Measurements from ENCODE around the gene TMEM164. TPM values are rescaled to one million over a fixed set of nuclear protein-coding genes. Genes with fewer than 3 reads are reported as not detected.

Gene TMEM164
- total and polyA plus RNA-seq, 2 experiments from 2014 or later, result 3.4 to 17.2 TPM

- H2AFZ ChIP-seq, result no peak overlapping the region
- no peaks in the 10 kb centered on the region for H3K36me3 ChIP-seq (ENCODE audit: insufficient read depth)
- no peaks in the 10 kb centered on the region for H3F3A ChIP-seq (replicated peaks; ENCODE audit: low read depth)
- TF ChIP-seq REST (IDR thresholded peaks at IDR 0.05; ENCODE audit: unreplicated experiment), result no peak
- TF ChIP-seq NANOG (IDR thresholded peaks at IDR 0.05; ENCODE audit: borderline replicate concordance), result no peak
- TF ChIP-seq EZH2phosphoT487 (IDR thresholded peaks at IDR 0.05; ENCODE audit: unreplicated experiment), result no peak
- no peak for TF ChIP-seq STAT1 (IDR thresholded peaks at IDR 0.05; ENCODE audit: unreplicated experiment)
- no peak for TF ChIP-seq EZH2 (IDR thresholded peaks at IDR 0.05; ENCODE audit: low read depth, unreplicated experiment)
- no peak for TF ChIP-seq ETS1 (IDR thresholded peaks at IDR 0.05)
- no peak for TF ChIP-seq JUNB (IDR thresholded peaks at IDR 0.05; ENCODE audit: unreplicated experiment)
- no peak for TF ChIP-seq POLR2AphosphoS5 (IDR thresholded peaks at IDR 0.05; ENCODE audit: low read depth)
- TF ChIP-seq CTCF (conservative IDR thresholded peaks at IDR 0.05; ENCODE audit: low read depth in 2 of 2), result no peak
- TF ChIP-seq CREB1 (CRISPR knock-in tag; IDR thresholded peaks at IDR 0.05; ENCODE audit: low read depth), result no peak
- no peak for TF ChIP-seq ZNF462 (CRISPR knock-in tag; IDR thresholded peaks at IDR 0.05)
- no peak for TF ChIP-seq ZNF114 (CRISPR knock-in tag; IDR thresholded peaks at IDR 0.05)
- TF ChIP-seq ZNF331 (CRISPR knock-in tag; IDR thresholded peaks at IDR 0.05; ENCODE audit: low read depth), result no peak
- no peaks in the 10 kb centered on the region; the same call in 1 of the 3 replicates for H3K36me3 Mint-ChIP-seq (ENCODE audit: low read depth)
- H3K4me1 Mint-ChIP-seq, result peaks cover 32% of the 10 kb centered on the region
- H3K4me3 Mint-ChIP-seq, result no peak overlapping the region
- H3K9me3 Mint-ChIP-seq, result no peaks in the 10 kb centered on the region
- H3K4me3 ChIP-seq, result no peak overlapping the region
- no peaks in the 10 kb centered on the region; the same call in 1 of the 2 replicates for H4K20me1 ChIP-seq (replicated peaks; ENCODE audit: insufficient read depth)
- no peaks in the 10 kb centered on the region; the same call in 1 of the 2 replicates for H3K79me2 ChIP-seq (replicated peaks; ENCODE audit: insufficient read depth)
- H3K4me1 ChIP-seq (ENCODE audit: insufficient read depth), result peaks cover 3% of the 10 kb centered on the region
- no peak overlapping the region for H3K27ac ChIP-seq (ENCODE audit: low read depth)
- ATAC-seq (no peak), DNase-seq (ENCODE audit: low spot score) (no peak)
- H3K27me3 ChIP-seq (ENCODE audit: insufficient read depth), result no peaks in the 10 kb centered on the region
- H3K27me3 Mint-ChIP-seq (ENCODE audit: insufficient read depth, low read depth, poor library complexity), result peaks cover 3% of the 10 kb centered on the region
- H3K4me2 ChIP-seq, result no peak overlapping the region
- no peaks in the 10 kb centered on the region for H3K9me2 ChIP-seq (ENCODE audit: insufficient read depth)
- H3K27ac Mint-ChIP-seq, result no peak overlapping the region
These were observed 4.0 kb downstream of the TMEM164 start for GRCh38 chrX:110006821-110007375.
